Muscle layer of colon (tissue), 2 donors: ENCODE results near the gene TLK1.

ENCODE experiments used
- H3K27ac ChIP-seq: one replicate; pipeline ENCODE4 v1.7.0; 2013; ENCODE audit warnings: low read depth, mild to moderate bottlenecking, low read length, moderate library complexity
- H3K27me3 ChIP-seq, 2 donors: one replicate each; pipeline ENCODE4 v1.7.0; 2013; ENCODE audit warnings: low read length in 2 of 2, mild to moderate bottlenecking in 2 of 2; ENCODE audit not compliant: insufficient read depth in 2 of 2, control insufficient read depth in 1 of 2
- H3K36me3 ChIP-seq: one replicate; pipeline ENCODE4 v1.7.0; 2013; ENCODE audit warnings: mild to moderate bottlenecking, low read length; ENCODE audit not compliant: insufficient read depth
- H3K4me1 ChIP-seq: one replicate; pipeline ENCODE4 v1.7.0; 2013; ENCODE audit warnings: mild to moderate bottlenecking, low read length; ENCODE audit not compliant: insufficient read depth
- H3K4me3 ChIP-seq, 2 donors: one replicate each; pipeline ENCODE4 v1.7.0; 2013; ENCODE audit warnings: low read length in 2 of 2, low read depth in 1 of 2, mild to moderate bottlenecking in 1 of 2, moderate library complexity in 1 of 2
- H3K9ac ChIP-seq: one replicate; pipeline ENCODE4 v1.7.0; 2013; ENCODE audit warnings: low read length
- H3K9me3 ChIP-seq: one replicate; pipeline ENCODE4 v1.7.0; 2013; ENCODE audit warnings: mild to moderate bottlenecking, low read length
- donor health status: abdominal sarcoma.
- donor health status: Adenocarcinoma of cecum.

The TLK1 gene

DNA sequence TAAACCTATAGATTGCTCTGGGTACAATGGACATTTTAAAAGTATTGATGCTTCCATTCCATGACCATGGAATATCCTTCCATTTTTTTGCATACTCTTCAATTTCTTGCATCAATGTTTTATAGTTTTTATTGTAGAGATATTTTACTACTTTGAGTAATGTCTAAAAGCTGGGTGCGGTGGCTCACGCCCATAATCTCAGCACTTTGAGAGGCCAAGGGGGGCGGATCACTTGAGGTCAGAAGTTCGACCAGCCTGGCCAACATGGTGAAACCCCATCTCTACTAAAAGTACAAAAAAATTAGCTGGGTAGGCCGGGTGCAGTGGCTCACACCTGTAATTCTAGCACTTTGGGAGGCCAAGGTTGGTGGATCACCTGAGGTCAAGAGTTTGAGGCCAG, 88.5 kb downstream of the TLK1 start:
- H3K36me3 ChIP-seq, result no peaks in the 10 kb centered on the region
- H3K9me3 ChIP-seq, result no peaks in the 10 kb centered on the region

GRCh38 chr2:171069286-171069956, 91.3 kb downstream of the TLK1 start:
- peaks cover 2% of the 10 kb centered on the region for H3K4me1 ChIP-seq
- H3K27me3 ChIP-seq, result no peaks in the 10 kb centered on the region
- H3K9ac ChIP-seq, result no peak overlapping the region
- H3K4me3 ChIP-seq, result no peak overlapping the region
- no peak overlapping the region for H3K27ac ChIP-seq
- no peaks in the 10 kb centered on the region for H3K9me3 ChIP-seq
- no peaks in the 10 kb centered on the region for H3K36me3 ChIP-seq

More for the DNA sequence above, 88.5 kb downstream of the TLK1 start:
- H3K27ac ChIP-seq, result no peak overlapping the region
- no peaks in the 10 kb centered on the region for H3K27me3 ChIP-seq
- H3K9ac ChIP-seq, result no peak overlapping the region
- no peaks in the 10 kb centered on the region for H3K4me1 ChIP-seq
- H3K4me3 ChIP-seq, result no peak overlapping the region

DNA sequence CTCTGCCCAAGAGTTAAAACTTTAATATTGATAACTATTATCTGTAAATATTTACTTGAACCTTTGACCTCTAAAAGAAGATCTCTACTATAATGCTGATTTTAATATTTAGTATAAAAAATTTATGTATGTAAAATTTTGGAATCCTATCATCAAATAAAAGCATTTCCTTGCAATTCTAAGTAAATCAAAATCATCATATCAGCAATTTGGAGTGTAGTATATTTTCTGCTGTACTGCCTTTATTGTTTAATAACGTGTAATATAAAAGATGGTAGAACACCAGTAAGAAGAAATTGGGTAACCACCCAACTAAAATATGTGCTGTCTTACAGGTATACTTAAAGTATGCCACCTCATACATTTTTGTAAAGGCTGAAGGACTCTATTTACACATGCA, 94.6 kb downstream of the TLK1 start:
- H3K9me3 ChIP-seq, result no peaks in the 10 kb centered on the region
- no peak overlapping the region for H3K27ac ChIP-seq
- no peaks in the 10 kb centered on the region for H3K36me3 ChIP-seq
- H3K27me3 ChIP-seq, result no peaks in the 10 kb centered on the region
- H3K9ac ChIP-seq, result no peak overlapping the region
- H3K4me1 ChIP-seq, result peaks cover 4% of the 10 kb centered on the region
- H3K4me3 ChIP-seq, result no peak overlapping the region

DNA sequence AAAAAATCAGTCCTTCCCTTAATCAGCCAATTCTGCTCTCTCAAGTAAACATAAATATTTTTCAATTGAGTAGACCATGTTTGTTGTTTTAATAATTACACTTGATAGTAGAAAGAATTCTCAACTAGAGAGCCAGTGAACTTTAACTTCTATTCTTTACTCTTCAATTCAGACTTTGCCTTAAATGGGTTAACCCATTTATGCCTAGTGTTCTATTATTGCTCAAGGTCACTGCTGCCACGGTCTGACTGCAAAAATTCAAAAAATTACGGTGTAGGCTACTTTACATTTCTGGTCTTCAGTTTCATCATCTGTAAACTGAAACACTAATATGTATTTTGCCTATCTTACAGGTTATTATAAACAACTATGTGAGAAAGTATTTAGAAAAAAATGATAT, 103.1 kb downstream of the TLK1 start:
- no peaks in the 10 kb centered on the region for H3K27me3 ChIP-seq
- peaks cover 10% of the 10 kb centered on the region for H3K36me3 ChIP-seq
- H3K9ac ChIP-seq, result no peak overlapping the region
- no peak overlapping the region for H3K4me3 ChIP-seq
- H3K27ac ChIP-seq, result no peak overlapping the region
- H3K9me3 ChIP-seq, result no peaks in the 10 kb centered on the region
- H3K4me1 ChIP-seq, result no peaks in the 10 kb centered on the region

- Histone ChIP-seq H3K27me3 (no peaks in the 10 kb centered on the region), H3K4me1 (no peaks in the 10 kb centered on the region), H3K36me3 (peaks cover 10% of the 10 kb centered on the region), H3K27ac (no peak overlapping the region), H3K9me3 (no peaks in the 10 kb centered on the region), H3K9ac (no peak overlapping the region), H3K4me3 (no peak overlapping the region)
Measured at GRCh38 chr2:171056307-171056706, 104.4 kb downstream of the TLK1 start.

DNA sequence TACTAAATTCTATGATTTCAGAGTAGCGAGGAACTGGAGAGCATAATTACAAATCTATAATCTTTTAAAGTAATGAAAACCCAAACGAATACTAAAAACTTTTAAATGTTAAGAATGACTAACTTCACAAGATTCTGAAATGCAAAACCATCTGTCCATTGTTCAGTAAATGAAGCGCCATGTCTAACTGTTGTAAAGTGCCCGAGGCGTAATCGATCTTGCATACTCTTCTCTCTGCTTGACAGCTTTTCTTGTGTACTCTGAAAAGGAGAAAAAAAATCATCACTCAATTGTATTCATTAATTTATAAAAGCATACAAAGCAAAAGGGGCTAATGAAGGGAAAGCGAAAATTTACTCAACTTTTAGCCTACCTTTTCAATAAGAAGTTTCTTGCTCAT, 111.0 kb downstream of the TLK1 start:
- no peaks in the 10 kb centered on the region for H3K4me1 ChIP-seq
- no peak overlapping the region for H3K27ac ChIP-seq
- H3K36me3 ChIP-seq, result peaks cover 24% of the 10 kb centered on the region
- H3K9ac ChIP-seq, result no peak overlapping the region
- H3K27me3 ChIP-seq, result no peaks in the 10 kb centered on the region
- no peak overlapping the region for H3K4me3 ChIP-seq
- no peaks in the 10 kb centered on the region for H3K9me3 ChIP-seq

DNA sequence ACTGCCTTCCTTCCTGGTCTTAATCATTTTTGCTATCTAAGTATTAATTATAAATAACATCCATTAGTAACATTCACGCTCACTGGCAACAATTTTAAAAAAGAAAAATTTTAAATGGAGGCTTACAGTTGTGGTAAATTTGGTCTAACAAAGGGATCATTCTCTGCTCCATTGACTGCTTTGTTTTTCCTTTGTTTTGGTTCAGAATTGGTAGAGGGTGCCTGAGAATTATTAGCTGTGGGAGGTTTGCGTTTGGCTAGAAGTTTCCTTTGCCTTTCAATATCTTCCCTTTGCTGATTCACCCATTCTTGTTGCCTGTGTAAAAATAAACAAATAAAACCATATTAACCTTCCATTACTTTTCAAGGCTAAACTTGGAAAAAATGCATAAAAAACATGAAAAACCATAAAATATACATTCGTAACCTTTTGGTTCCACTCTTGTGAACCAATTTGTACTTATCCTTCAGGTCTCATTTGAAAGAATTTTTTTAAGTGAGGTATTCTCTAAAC, 114.6 kb downstream of the TLK1 start:
- H3K27me3 ChIP-seq, result no peaks in the 10 kb centered on the region
- H3K27ac ChIP-seq, result no peak overlapping the region
- H3K9ac ChIP-seq, result no peak overlapping the region
- peaks cover 42% of the 10 kb centered on the region for H3K36me3 ChIP-seq
- no peaks in the 10 kb centered on the region for H3K4me1 ChIP-seq
- no peak overlapping the region for H3K4me3 ChIP-seq
- no peaks in the 10 kb centered on the region for H3K9me3 ChIP-seq

DNA sequence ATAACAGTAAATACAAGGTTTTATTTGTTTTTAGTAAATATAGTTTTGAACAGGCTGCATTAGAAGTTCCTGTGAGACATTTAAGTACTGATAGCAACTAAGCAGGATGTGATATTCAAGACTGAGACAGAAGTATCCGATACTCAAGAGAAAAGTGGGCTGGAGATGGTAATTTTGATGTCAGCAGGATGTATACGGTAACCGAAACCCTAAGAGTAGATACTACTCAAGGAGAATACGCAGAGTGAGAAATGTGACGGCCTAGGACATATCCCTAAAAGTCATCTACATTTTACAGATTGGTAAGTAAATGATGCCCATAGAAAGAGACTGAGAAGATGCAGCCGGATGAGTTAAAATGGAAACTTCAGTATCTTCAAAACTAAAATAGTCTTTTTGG, 116.3 kb downstream of the TLK1 start:
- Histone ChIP-seq H3K36me3 (peaks cover 37% of the 10 kb centered on the region), H3K27me3 (no peaks in the 10 kb centered on the region)

DNA sequence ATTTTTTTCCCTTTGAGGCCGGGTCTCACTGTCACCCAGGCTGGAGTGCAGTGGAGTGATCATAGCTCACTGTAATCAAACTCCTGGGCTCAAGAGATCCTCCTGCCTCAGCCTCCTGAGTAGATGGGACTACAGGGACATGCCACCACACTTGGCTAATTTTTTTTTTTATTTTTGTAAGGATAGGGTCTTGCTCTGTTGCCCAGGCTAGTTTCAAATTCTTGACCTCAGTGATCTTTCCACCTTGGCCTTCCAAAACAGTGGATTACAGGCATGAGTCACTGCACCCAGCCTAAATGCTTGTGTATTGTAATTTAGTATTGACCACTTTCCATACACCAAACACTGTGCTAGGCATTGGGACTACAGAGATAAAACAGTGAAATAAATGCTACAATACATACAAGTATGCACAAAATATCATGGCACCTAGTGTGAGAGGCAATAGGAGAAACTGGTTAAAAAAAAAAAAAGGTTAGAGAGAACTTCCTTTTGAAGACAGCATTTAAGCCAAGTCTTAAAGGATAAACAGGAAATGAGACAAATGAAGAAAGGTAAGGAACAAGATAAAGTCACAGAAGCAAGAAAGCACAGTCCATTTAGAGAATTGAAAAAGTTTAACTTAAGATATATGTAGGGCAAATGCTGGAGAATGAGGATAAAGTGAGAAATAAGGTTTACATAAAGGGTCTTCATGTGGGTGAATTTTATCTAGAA, 118.3 kb downstream of the TLK1 start:
- Histone ChIP-seq H3K36me3 (peaks cover 34% of the 10 kb centered on the region), H3K27me3 (no peaks in the 10 kb centered on the region), H3K4me1 (no peaks in the 10 kb centered on the region), H3K27ac (no peak overlapping the region), H3K9ac (no peak overlapping the region), H3K9me3 (no peaks in the 10 kb centered on the region), H3K4me3 (no peak overlapping the region)

More for the DNA sequence above, 116.3 kb downstream of the TLK1 start:
- Histone ChIP-seq H3K9me3 (no peaks in the 10 kb centered on the region), H3K4me1 (no peaks in the 10 kb centered on the region), H3K4me3 (no peak overlapping the region), H3K27ac (no peak overlapping the region), H3K9ac (no peak overlapping the region)

DNA sequence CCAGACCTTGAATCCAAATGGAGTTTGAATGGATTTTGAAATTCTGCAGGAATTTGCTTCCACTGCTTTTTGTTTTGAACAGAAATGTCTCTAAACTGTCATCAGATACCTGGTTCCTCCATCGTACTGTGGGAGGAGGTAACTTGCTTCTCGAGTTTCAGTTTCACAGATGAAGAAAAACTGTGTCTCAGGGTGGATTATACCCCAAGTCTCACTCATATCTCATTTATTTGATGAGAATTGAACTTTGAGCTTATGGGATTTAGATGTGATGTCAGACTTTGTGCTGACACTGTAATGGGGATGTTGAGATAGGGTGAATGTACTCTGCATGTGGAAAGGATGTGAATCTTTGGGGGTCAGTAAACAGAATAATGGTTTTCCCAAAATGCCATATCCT, 124.2 kb downstream of the TLK1 start:
- Histone ChIP-seq H3K27me3 (no peaks in the 10 kb centered on the region), H3K9me3 (no peaks in the 10 kb centered on the region), H3K27ac (no peak overlapping the region), H3K36me3 (peaks cover 25% of the 10 kb centered on the region), H3K4me3 (no peak overlapping the region), H3K4me1 (no peaks in the 10 kb centered on the region), H3K9ac (no peak overlapping the region)

DNA sequence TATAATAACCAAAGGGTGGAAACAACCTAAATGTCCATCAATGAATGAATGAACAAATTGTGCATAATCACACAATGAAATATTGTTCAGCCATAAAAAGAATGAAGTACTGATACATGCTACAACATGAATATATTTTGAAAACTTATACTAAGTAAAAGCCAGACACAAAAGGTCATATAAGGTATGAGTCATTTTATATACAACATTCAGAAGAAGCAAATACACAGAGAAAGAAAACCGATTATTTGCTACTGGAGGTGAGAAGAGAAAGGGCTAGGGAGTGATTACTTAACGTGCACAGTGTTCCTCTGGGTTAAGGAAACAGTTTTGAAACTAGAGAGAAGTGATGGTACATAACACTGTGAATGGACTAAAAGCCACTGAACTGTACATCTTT, 126.4 kb downstream of the TLK1 start:
- H3K4me1 ChIP-seq, result no peaks in the 10 kb centered on the region
- no peaks in the 10 kb centered on the region for H3K27me3 ChIP-seq
- H3K27ac ChIP-seq, result no peak overlapping the region
- no peak overlapping the region for H3K4me3 ChIP-seq
- no peaks in the 10 kb centered on the region for H3K9me3 ChIP-seq
- H3K36me3 ChIP-seq, result peaks cover 22% of the 10 kb centered on the region
- H3K9ac ChIP-seq, result no peak overlapping the region

- Histone ChIP-seq H3K9me3 (no peaks in the 10 kb centered on the region), H3K27ac (no peak overlapping the region), H3K27me3 (no peaks in the 10 kb centered on the region), H3K4me3 (no peak overlapping the region), H3K4me1 (peaks cover 3% of the 10 kb centered on the region), H3K36me3 (peaks cover 6% of the 10 kb centered on the region), H3K9ac (no peak overlapping the region)
Measured at GRCh38 chr2:171025214-171025613, 135.5 kb downstream of the TLK1 start.
